Measurements from ENCODE around the gene RIN1.
"Not testable (repeated sequence)": the region's sequence is repeated elsewhere in the genome, so short reads cannot be mapped to it uniquely, and the experiment has no call there.

RIN1 gene

GRCh38 chr11:66313321-66314185 is 22.7 kb downstream of the RIN1 start:
- peak overlapping the region; percentile 98 for H3K4me3 ChIP-seq (ENCODE audit: low read length)
- no peaks in the 10 kb centered on the region for H3K9me3 ChIP-seq (ENCODE audit: control insufficient read depth, low read length)
- peak; percentile 93 for DNase-seq (ENCODE audit: low read depth)
- H3K9ac ChIP-seq (ENCODE audit: low read length): peak overlapping the region; percentile 98
- H3K27me3 ChIP-seq (replicated peaks; ENCODE audit: control insufficient read depth, insufficient read depth, low read length): no peaks in the 10 kb centered on the region
- H3K36me3 ChIP-seq (ENCODE audit: control insufficient read depth, insufficient read depth, low read length, severe bottlenecking): peaks cover 13% of the 10 kb centered on the region
- H3K4me1 ChIP-seq (ENCODE audit: control insufficient read depth, insufficient read depth, low read length): peaks cover 17% of the 10 kb centered on the region

GRCh38 chr11:66312549-66313320 is 23.5 kb downstream of the RIN1 start:
- DNase-seq (ENCODE audit: low read depth): peak; percentile 100
- Histone ChIP-seq H3K4me1 (ENCODE audit: control insufficient read depth, insufficient read depth, low read length) (peaks cover 9% of the 10 kb centered on the region), H3K4me3 (ENCODE audit: low read length) (peak overlapping the region; percentile 98), H3K27me3 (replicated peaks; ENCODE audit: control insufficient read depth, insufficient read depth, low read length) (no peaks in the 10 kb centered on the region), H3K36me3 (ENCODE audit: control insufficient read depth, insufficient read depth, low read length, severe bottlenecking) (peaks cover 13% of the 10 kb centered on the region), H3K9me3 (ENCODE audit: control insufficient read depth, low read length) (no peaks in the 10 kb centered on the region), H3K9ac (ENCODE audit: low read length) (peak overlapping the region; percentile 98)

DNA sequence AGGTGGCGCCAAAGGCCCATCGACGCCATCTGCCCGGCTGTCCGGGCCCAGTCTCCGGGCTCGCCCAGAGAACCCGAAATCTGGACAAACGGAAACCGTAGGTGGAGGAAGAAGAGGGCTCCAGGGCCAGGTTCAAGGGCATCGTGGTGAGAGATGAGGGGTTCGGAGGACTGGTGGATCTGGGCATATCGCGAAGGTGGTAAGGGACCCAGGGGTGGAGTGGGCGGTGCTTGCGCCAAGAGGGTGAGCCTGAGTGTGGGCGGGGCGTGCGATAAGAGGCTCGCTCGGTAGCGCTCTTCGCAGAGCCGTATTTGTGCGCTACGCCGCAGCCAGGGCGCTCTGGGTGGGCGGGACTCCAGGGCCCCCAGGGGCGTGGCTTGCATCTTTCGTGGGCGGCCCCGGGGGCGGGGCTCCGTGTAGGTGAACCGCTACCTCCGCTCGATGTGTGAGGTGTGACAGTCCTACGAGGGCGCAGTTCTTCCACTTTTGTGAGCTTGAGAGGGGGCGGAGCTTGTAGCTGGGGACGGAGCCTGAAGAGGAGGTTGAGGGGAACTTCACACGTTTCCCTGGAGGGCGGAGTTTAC is 24.2 kb downstream of the RIN1 start:
- no peaks in the 10 kb centered on the region for H3K27me3 ChIP-seq (replicated peaks; ENCODE audit: control insufficient read depth, insufficient read depth, low read length)
- peaks cover 13% of the 10 kb centered on the region for H3K36me3 ChIP-seq (ENCODE audit: control insufficient read depth, insufficient read depth, low read length, severe bottlenecking)
- H3K4me1 ChIP-seq (ENCODE audit: control insufficient read depth, insufficient read depth, low read length): peaks cover 3% of the 10 kb centered on the region
- peak; percentile 97 for DNase-seq (ENCODE audit: low read depth)
- no peaks in the 10 kb centered on the region for H3K9me3 ChIP-seq (ENCODE audit: control insufficient read depth, low read length)
- H3K9ac ChIP-seq (ENCODE audit: low read length): peak overlapping the region; percentile 67
- H3K4me3 ChIP-seq (ENCODE audit: low read length): peak overlapping the region; percentile 69

- Histone ChIP-seq H3K4me1 (ENCODE audit: control insufficient read depth, insufficient read depth, low read length) (peaks cover 3% of the 10 kb centered on the region), H3K9me3 (ENCODE audit: control insufficient read depth, low read length) (no peaks in the 10 kb centered on the region), H3K27me3 (replicated peaks; ENCODE audit: control insufficient read depth, insufficient read depth, low read length) (no peaks in the 10 kb centered on the region), H3K9ac (ENCODE audit: low read length) (peak overlapping the region; percentile 67), H3K4me3 (ENCODE audit: low read length) (peak overlapping the region; percentile 69), H3K36me3 (ENCODE audit: control insufficient read depth, insufficient read depth, low read length, severe bottlenecking) (peaks cover 13% of the 10 kb centered on the region)
- no peak for DNase-seq (ENCODE audit: low read depth)
These were observed 24.7 kb downstream of the RIN1 start for GRCh38 chr11:66311470-66311964.

DNA sequence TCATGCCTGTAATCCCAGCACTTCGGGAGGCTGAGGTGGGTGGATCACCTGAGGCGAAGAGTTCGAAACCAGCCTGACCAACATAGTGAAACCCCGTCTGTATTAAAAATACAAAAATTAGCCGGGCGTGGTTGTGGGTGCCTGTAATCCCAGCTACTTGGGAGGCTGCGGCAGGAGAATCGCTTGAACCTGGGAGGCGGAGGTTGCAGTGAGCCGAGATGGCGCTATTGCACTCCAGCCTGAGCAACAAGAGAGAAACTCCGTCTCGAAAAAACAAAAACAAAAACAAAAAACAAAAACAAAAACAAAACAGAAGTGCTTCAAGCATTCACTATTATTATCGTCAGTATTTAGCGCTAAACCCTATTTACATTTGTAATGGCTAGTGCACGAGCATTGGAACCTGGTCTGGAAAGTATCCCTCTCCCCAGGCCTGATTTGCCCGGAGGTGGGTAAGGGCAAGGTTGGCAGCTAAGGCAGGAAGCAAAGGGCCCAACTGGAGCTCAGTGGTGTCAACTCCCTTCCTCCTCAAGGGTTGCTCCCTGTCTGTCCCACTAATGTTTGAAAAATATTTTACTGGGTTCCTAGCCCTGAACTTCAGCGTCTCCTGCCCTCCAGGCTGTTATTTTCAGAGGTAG is 25.3 kb downstream of the RIN1 start:
- not testable (repeated sequence) for DNase-seq (ENCODE audit: low read depth); H3K27me3 ChIP-seq (replicated peaks; ENCODE audit: control insufficient read depth, insufficient read depth, low read length); H3K4me3 ChIP-seq (ENCODE audit: low read length); H3K4me1 ChIP-seq (ENCODE audit: control insufficient read depth, insufficient read depth, low read length); H3K9me3 ChIP-seq (ENCODE audit: control insufficient read depth, low read length); H3K9ac ChIP-seq (ENCODE audit: low read length)
- peaks cover 13% of the 10 kb centered on the region for H3K36me3 ChIP-seq (ENCODE audit: control insufficient read depth, insufficient read depth, low read length, severe bottlenecking)

DNA sequence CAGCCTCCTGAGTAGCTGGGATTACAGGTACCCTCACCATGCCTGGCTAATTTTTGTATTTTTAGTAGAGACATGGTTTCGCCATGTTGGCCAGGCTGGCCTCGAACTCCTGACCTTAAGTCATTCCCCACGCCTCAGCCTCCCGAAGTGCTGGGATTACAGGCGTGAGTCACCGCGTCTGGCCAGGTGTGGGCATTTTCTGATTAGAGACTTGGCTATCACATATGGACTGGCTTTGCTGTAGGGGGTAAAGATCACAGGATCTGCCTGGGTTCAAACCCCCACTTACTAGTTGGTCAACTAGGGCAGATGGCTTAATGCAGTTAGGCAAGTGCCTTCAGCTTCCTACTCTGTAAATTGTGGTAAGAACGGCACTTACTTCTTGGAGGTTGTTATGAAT is 25.9 kb downstream of the RIN1 start:
- no peak for DNase-seq (ENCODE audit: low read depth)
- H3K36me3 ChIP-seq (ENCODE audit: control insufficient read depth, insufficient read depth, low read length, severe bottlenecking): peaks cover 13% of the 10 kb centered on the region
- no peak overlapping the region for H3K9ac ChIP-seq (ENCODE audit: low read length)
- no peaks in the 10 kb centered on the region for H3K27me3 ChIP-seq (replicated peaks; ENCODE audit: control insufficient read depth, insufficient read depth, low read length)
- H3K4me3 ChIP-seq (ENCODE audit: low read length): no peak overlapping the region
- no peaks in the 10 kb centered on the region for H3K9me3 ChIP-seq (ENCODE audit: control insufficient read depth, low read length)
- H3K4me1 ChIP-seq (ENCODE audit: control insufficient read depth, insufficient read depth, low read length): peaks cover 3% of the 10 kb centered on the region

GRCh38 chr11:66309475-66309874 is 26.8 kb downstream of the RIN1 start:
- H3K4me1 ChIP-seq (ENCODE audit: control insufficient read depth, insufficient read depth, low read length): no peaks in the 10 kb centered on the region
- no peak for DNase-seq (ENCODE audit: low read depth)
- H3K9ac ChIP-seq (ENCODE audit: low read length): no peak overlapping the region
- H3K27me3 ChIP-seq (replicated peaks; ENCODE audit: control insufficient read depth, insufficient read depth, low read length): no peaks in the 10 kb centered on the region
- no peaks in the 10 kb centered on the region for H3K9me3 ChIP-seq (ENCODE audit: control insufficient read depth, low read length)
- peaks cover 7% of the 10 kb centered on the region for H3K36me3 ChIP-seq (ENCODE audit: control insufficient read depth, insufficient read depth, low read length, severe bottlenecking)
- no peak overlapping the region for H3K4me3 ChIP-seq (ENCODE audit: low read length)

DNA sequence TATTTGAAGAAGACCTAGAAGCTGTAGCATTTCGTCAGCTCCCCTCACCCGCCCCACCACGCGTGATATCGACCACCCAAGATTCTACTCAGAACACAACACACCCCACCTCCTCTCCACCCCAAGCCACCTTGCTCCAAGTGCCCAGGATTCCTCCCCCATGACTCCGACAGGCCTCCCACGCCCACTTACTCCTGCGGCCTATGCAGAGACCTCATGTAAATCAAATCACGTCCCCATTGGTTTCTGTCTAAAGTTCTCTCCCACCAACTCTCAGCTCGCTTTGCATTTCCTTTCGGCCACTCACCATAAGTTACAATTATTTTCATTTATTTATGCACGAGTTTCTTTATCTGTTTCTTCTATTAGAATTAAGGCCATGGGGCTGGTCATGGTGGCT is 33.6 kb downstream of the RIN1 start:
- Histone ChIP-seq H3K9ac (ENCODE audit: low read length) (no peak overlapping the region), H3K4me3 (ENCODE audit: low read length) (no peak overlapping the region), H3K27me3 (replicated peaks; ENCODE audit: control insufficient read depth, insufficient read depth, low read length) (peaks cover 7% of the 10 kb centered on the region), H3K9me3 (ENCODE audit: control insufficient read depth, low read length) (no peaks in the 10 kb centered on the region), H3K4me1 (ENCODE audit: control insufficient read depth, insufficient read depth, low read length) (no peaks in the 10 kb centered on the region), H3K36me3 (ENCODE audit: control insufficient read depth, insufficient read depth, low read length, severe bottlenecking) (no peaks in the 10 kb centered on the region)
- no peak for DNase-seq (ENCODE audit: low read depth)

GRCh38 chr11:66299186-66299585 is 37.0 kb downstream of the RIN1 start:
- peaks cover 18% of the 10 kb centered on the region for H3K27me3 ChIP-seq (replicated peaks; ENCODE audit: control insufficient read depth, insufficient read depth, low read length)
- H3K4me1 ChIP-seq (ENCODE audit: control insufficient read depth, insufficient read depth, low read length): no peaks in the 10 kb centered on the region
- no peak overlapping the region for H3K9ac ChIP-seq (ENCODE audit: low read length)
- no peak for DNase-seq (ENCODE audit: low read depth)
- H3K36me3 ChIP-seq (ENCODE audit: control insufficient read depth, insufficient read depth, low read length, severe bottlenecking): no peaks in the 10 kb centered on the region
- no peaks in the 10 kb centered on the region for H3K9me3 ChIP-seq (ENCODE audit: control insufficient read depth, low read length)
- no peak overlapping the region for H3K4me3 ChIP-seq (ENCODE audit: low read length)

- Histone ChIP-seq H3K36me3 (ENCODE audit: control insufficient read depth, insufficient read depth, low read length, severe bottlenecking) (no peaks in the 10 kb centered on the region), H3K4me3 (ENCODE audit: low read length) (no peak overlapping the region), H3K9ac (ENCODE audit: low read length) (no peak overlapping the region), H3K9me3 (ENCODE audit: control insufficient read depth, low read length) (no peaks in the 10 kb centered on the region), H3K27me3 (replicated peaks; ENCODE audit: control insufficient read depth, insufficient read depth, low read length) (peaks cover 32% of the 10 kb centered on the region), H3K4me1 (ENCODE audit: control insufficient read depth, insufficient read depth, low read length) (no peaks in the 10 kb centered on the region)
- no peak for DNase-seq (ENCODE audit: low read depth)
These were observed 38.6 kb downstream of the RIN1 start for GRCh38 chr11:66297610-66298009.

All from adipocyte (in vitro differentiated cells).